HEK293T (cell line): ENCODE data around the gene PI16.

Source experiments
- CTCF ChIA-PET: fragments of 350-600 bp; formaldehyde crosslinking; extraction: SDS; loops from one replicate; lab custom pipeline; 2021; ENCODE audit warnings: antibody characterized with exemption, inconsistent platforms; lab: Yijun Ruan, JAX
- POLR2A ChIA-PET: fragments of 350-600 bp; formaldehyde crosslinking; extraction: SDS; loops from one replicate; lab custom pipeline; 2020; ENCODE audit warnings: antibody characterized with exemption, inconsistent platforms; lab: Yijun Ruan, JAX
- DNase-seq: peaks from one replicate; pipeline ENCODE4 v3.0.0; 2012; ENCODE audit warnings: mixed read lengths; ENCODE audit errors: extremely low spot score
- ARNT ChIP-seq: fragments of 450-650 bp; IDR thresholded peaks from 2 replicates; pipeline ENCODE4 v1.6.1; 2017; ENCODE audit warnings: mild to moderate bottlenecking
- BHLHE40 ChIP-seq: fragments of 450-650 bp; IDR thresholded peaks from 2 replicates; pipeline ENCODE4 v1.6.1; 2016; ENCODE audit warnings: mild to moderate bottlenecking, moderate library complexity, borderline replicate concordance
- CTBP1 ChIP-seq: fragments of 450-650 bp; IDR thresholded peaks from 2 replicates; pipeline ENCODE4 v1.6.1; 2016; ENCODE audit warnings: borderline replicate concordance
- ELF4 ChIP-seq: fragments of 450-650 bp; IDR thresholded peaks from 2 replicates; pipeline ENCODE4 v1.6.1; 2017; ENCODE audit warnings: antibody characterized with exemption
- FOXA1 ChIP-seq: fragments of 450-650 bp; IDR thresholded peaks from 2 replicates; pipeline ENCODE4 v1.6.1; 2016; ENCODE audit warnings: mild to moderate bottlenecking
- FOXK2 ChIP-seq: fragments of 450-650 bp; IDR thresholded peaks from 2 replicates; pipeline ENCODE4 v1.6.1; 2016; ENCODE audit warnings: mild to moderate bottlenecking
- FOXM1 ChIP-seq: fragments of 450-650 bp; IDR thresholded peaks from 2 replicates; pipeline ENCODE4 v1.6.1; 2017; ENCODE audit warnings: mild to moderate bottlenecking, borderline replicate concordance
- HDGF ChIP-seq: fragments of 450-650 bp; IDR thresholded peaks from 2 replicates; pipeline ENCODE4 v1.6.1; 2017; ENCODE audit warnings: antibody characterized with exemption, borderline replicate concordance
- L3MBTL2 ChIP-seq: fragments of 450-650 bp; conservative IDR thresholded peaks from 2 replicates; pipeline ENCODE4 v1.6.1; 2016; ENCODE audit warnings: mild to moderate bottlenecking
- LEF1 ChIP-seq: fragments of 450-650 bp; IDR thresholded peaks from 2 replicates; pipeline ENCODE4 v1.6.1; 2017; ENCODE audit warnings: mild to moderate bottlenecking, borderline replicate concordance
- NFRKB ChIP-seq: fragments of 450-650 bp; IDR thresholded peaks from 2 replicates; pipeline ENCODE4 v1.6.1; 2016; ENCODE audit warnings: mild to moderate bottlenecking, moderate library complexity
- PKNOX1 ChIP-seq: fragments of 450-650 bp; IDR thresholded peaks from 2 replicates; pipeline ENCODE4 v1.6.1; 2016
- SP1 ChIP-seq: fragments of 450-650 bp; IDR thresholded peaks from 2 replicates; pipeline ENCODE4 v1.6.1; 2017
- SUZ12 ChIP-seq: fragments of 450-650 bp; IDR thresholded peaks from 2 replicates; pipeline ENCODE4 v1.6.1; 2016; ENCODE audit warnings: mild to moderate bottlenecking
- TARDBP ChIP-seq: fragments of 450-650 bp; IDR thresholded peaks from 2 replicates; pipeline ENCODE4 v1.6.1; 2016
- ZNF384 ChIP-seq: fragments of 450-650 bp; IDR thresholded peaks from 2 replicates; pipeline ENCODE4 v1.6.1; 2016

The PI16 gene

GRCh38 chr6:36967301-36967700 lies 12.8 kb downstream of the PI16 start:
- ChIA-PET POLR2A (interaction anchor here (2.0 kb wide), 1 partner anchor 19 kb away, joined by 6 read pairs; the partner anchor contains the start of gene MTCH1), CTCF (interaction anchor here (0.8 kb wide), 1 partner anchor 10 kb away, joined by 4 read pairs; no protein-coding TSS in a partner anchor)
- TF ChIP-seq FOXM1 (no peak), TARDBP (no peak), FOXA1 (no peak), SUZ12 (no peak), ZNF384 (no peak), BHLHE40 (no peak), ARNT (no peak), L3MBTL2 (no peak), NFRKB (no peak), CTBP1 (no peak), LEF1 (no peak), HDGF (no peak), ELF4 (no peak), PKNOX1 (no peak), SP1 (no peak), FOXK2 (no peak)
- DNase-seq = no peak

DNA sequence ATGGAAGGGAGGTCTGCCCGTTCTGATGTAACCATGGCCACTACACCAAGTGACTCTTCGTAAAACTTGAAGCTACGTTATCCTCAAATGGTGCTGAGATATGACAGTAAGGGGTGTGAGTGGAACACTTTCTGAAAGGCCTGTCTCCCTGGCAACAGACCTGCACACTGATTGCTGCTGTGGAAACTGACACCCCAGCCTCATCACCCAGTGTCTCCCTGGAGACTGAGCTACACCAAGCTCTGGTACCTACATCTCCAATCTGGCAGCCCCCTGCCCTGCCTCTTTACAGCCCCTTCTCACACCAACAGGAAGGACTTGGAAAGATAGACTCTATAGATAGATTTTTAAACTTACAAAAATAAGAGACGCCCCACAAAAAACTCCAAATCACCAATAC lies 13.2 kb downstream of the PI16 start:
- CTCF ChIA-PET = interaction anchor here (0.8 kb wide), 1 partner anchor 10 kb away, joined by 4 read pairs; no protein-coding TSS in a partner anchor
- DNase-seq = no peak
- POLR2A ChIA-PET = interaction anchor here (2.0 kb wide), 1 partner anchor 18 kb away, joined by 6 read pairs; the partner anchor contains the start of gene MTCH1
- no peak for TF ChIP-seq ELF4
- TF ChIP-seq FOXK2 = no peak
- TF ChIP-seq LEF1 = no peak
- TF ChIP-seq FOXA1 = no peak
- TF ChIP-seq FOXM1 = no peak
- TF ChIP-seq HDGF = no peak
- no peak for TF ChIP-seq PKNOX1
- TF ChIP-seq TARDBP = no peak
- no peak for TF ChIP-seq CTBP1
- TF ChIP-seq ZNF384 = no peak
- no peak for TF ChIP-seq SUZ12
- no peak for TF ChIP-seq SP1
- TF ChIP-seq BHLHE40 = no peak
- no peak for TF ChIP-seq NFRKB
- TF ChIP-seq L3MBTL2 = no peak
- TF ChIP-seq ARNT = no peak

DNA sequence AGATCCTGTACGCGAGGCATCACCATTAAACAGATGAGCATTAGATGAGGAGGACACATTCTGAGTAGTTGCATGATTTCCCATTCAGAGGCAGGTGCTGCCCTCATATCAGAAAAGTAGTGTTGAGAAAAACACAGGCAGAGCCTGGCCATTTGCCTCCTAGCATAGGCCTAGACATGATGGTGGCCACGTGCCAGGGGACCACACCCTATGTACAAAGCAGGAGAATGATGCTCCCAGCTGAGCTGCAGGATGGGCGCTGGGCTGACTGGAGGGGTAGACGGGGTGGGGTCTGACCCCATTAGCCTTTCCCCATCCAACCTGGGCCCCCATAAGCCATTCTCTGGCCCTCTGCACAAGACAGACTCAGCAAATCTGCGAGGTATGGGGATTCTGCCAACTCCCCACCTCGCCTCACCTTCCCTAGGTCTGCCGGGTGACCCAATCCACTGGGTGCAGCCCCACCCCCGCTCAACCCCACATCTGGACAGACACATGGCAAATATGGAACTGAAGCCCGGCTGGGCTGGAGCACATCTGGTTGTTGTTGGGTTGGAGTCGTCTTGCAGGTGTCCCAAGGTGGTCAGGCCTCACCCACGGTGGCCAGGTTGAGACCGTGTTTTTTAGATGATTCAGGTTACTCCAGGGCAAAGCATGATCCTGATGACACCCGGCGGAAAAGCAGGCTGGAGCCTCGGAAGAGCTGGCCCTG lies 13.9 kb downstream of the PI16 start:
- DNase-seq = no peak
- TF ChIP-seq FOXK2 (no peak), SUZ12 (no peak), FOXM1 (no peak), ELF4 (no peak), ZNF384 (no peak), L3MBTL2 (no peak), BHLHE40 (no peak), LEF1 (no peak), HDGF (no peak), SP1 (no peak), PKNOX1 (no peak), TARDBP (no peak), NFRKB (no peak), ARNT (no peak), FOXA1 (no peak), CTBP1 (no peak)
- ChIA-PET POLR2A (no interaction called here), CTCF (no interaction called here)

DNA sequence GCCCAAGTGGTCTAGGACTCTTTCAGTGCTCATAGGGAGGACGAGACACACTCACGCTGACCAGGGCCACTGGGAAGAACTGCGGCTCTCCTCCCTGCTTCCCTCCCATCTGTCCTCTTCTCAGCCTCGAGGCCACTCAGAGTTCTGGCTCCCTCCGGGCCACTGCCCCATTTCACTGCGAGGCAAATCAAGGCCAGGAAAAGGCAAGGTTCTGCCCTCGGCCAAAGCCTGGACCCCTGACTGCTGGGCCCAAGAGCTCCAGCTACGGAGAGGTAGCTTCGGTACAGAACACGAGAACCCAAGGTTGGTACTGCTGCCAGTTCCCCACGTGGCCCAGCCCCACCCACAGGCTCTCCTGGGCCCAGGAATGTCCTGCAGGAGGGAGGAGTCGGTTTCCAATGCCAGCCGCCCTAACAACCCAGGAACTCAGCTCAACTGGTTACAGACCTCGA lies 14.7 kb downstream of the PI16 start:
- POLR2A ChIA-PET = no interaction called here
- TF ChIP-seq SP1 (no peak), NFRKB (no peak), FOXA1 (no peak), TARDBP (no peak), BHLHE40 (no peak), L3MBTL2 (no peak), CTBP1 (no peak), ARNT (no peak), FOXK2 (no peak), ZNF384 (no peak), PKNOX1 (no peak), SUZ12 (no peak), LEF1 (no peak), ELF4 (no peak), HDGF (no peak), FOXM1 (no peak)
- DNase-seq = no peak
- CTCF ChIA-PET = no interaction called here
